Measurements from ENCODE around the gene SYNPO2.
"Not testable (repeated sequence)": the region's sequence is repeated elsewhere in the genome, so short reads cannot be mapped to it uniquely, and the experiment has no call there.

Gene SYNPO2

DNA sequence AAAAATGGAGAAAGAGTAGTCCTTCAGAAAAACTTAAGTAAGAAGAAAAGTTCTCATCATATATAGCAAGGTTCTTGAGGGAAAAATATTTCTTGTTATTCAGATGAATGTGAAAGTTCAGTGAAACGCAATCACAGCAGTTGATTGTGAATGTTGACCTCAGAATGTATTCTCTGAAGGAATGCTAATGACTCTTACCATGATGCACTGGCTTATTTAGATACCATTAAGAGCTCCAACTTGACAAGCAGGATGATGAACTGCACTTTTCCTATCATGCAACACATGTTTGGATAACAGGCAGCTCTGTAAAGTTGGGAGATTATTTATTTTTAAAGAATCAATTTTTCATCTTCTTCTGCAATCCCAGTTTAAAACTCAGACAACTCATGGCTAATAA lies 131.5 kb downstream of the SYNPO2 start:
- Histone ChIP-seq H3F3A (ENCODE audit: low read depth) (no peaks in the 10 kb centered on the region), H3K9ac (ENCODE audit: low read depth, low read length, poor library complexity, severe bottlenecking) (no peak overlapping the region), H3K9me2 (replicated peaks; ENCODE audit: low read depth, low read length) (no peaks in the 10 kb centered on the region), H3K27me3 (ENCODE audit: insufficient read depth, low read length, poor library complexity, severe bottlenecking) (no peaks in the 10 kb centered on the region), H3K4me3 (ENCODE audit: low read length, poor library complexity, severe bottlenecking) (no peak overlapping the region), H3K79me2 (ENCODE audit: insufficient read depth, low read length) (no peaks in the 10 kb centered on the region), H3K9me3 (ENCODE audit: insufficient read depth, low read depth, low read length) (no peaks in the 10 kb centered on the region), H3K4me1 (ENCODE audit: insufficient read depth, low read length, poor library complexity, severe bottlenecking) (no peaks in the 10 kb centered on the region), H4K20me1 (ENCODE audit: insufficient read depth, low read length, poor library complexity, severe bottlenecking) (no peaks in the 10 kb centered on the region), H3K36me3 (ENCODE audit: insufficient read depth, low read length) (no peaks in the 10 kb centered on the region), H2AFZ (ENCODE audit: low read length) (no peak overlapping the region), H3K4me2 (ENCODE audit: low read depth, low read length, poor library complexity, severe bottlenecking) (no peak overlapping the region)
- no peak for TF ChIP-seq EZH2phosphoT487 (IDR thresholded peaks at IDR 0.05; ENCODE audit: borderline replicate concordance)
- TF ChIP-seq, protein P1, sequence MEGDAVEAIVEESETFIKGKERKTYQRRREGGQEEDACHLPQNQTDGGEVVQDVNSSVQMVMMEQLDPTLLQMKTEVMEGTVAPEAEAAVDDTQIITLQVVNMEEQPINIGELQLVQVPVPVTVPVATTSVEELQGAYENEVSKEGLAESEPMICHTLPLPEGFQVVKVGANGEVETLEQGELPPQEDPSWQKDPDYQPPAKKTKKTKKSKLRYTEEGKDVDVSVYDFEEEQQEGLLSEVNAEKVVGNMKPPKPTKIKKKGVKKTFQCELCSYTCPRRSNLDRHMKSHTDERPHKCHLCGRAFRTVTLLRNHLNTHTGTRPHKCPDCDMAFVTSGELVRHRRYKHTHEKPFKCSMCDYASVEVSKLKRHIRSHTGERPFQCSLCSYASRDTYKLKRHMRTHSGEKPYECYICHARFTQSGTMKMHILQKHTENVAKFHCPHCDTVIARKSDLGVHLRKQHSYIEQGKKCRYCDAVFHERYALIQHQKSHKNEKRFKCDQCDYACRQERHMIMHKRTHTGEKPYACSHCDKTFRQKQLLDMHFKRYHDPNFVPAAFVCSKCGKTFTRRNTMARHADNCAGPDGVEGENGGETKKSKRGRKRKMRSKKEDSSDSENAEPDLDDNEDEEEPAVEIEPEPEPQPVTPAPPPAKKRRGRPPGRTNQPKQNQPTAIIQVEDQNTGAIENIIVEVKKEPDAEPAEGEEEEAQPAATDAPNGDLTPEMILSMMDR (conservative IDR thresholded peaks at IDR 0.05; ENCODE audit: low read length): no peak

DNA sequence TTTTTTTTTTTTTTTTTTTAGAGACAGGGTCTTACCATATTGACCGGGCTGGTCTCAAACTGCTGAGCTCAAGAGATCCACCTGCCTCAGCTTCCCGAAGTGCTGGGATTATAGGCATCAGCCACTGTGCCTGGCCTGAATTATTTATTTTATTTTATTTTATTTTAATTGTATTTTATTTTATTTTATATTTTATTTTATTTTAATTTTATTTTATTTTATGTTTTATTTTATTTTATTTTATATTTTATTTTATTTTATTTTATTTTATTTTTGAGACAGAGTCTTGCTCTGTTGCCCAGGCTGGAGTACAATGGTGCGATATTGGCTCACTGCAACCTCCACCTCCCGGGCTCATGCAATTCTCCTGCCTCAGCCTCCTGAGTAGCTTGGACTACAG lies 133.9 kb downstream of the SYNPO2 start:
- not testable (repeated sequence) for H3K36me3 ChIP-seq (ENCODE audit: insufficient read depth, low read length); H3F3A ChIP-seq (ENCODE audit: low read depth); H3K4me1 ChIP-seq (ENCODE audit: insufficient read depth, low read length, poor library complexity, severe bottlenecking)

DNA sequence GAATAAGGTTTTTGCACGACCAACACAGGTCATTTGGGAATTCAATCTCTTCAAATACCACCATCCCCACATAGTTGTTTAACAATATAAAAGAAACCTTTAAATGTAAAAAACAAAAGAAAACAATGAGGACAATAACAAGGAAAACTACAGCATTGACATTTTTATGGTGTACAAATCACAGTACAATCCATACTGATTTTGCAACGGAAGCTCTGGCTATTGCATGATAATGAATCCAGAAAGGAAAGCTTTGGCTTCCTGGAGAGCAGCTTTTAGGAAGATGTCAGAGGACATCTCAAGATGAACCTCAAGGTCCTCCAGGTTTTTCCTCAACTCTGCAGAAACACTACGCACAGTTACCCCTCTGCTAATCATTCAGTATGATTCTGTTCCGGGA lies 135.4 kb downstream of the SYNPO2 start:
- Histone ChIP-seq H4K20me1 (ENCODE audit: insufficient read depth, low read length, poor library complexity, severe bottlenecking) (no peaks in the 10 kb centered on the region), H3F3A (ENCODE audit: low read depth) (no peaks in the 10 kb centered on the region), H3K9me3 (ENCODE audit: insufficient read depth, low read depth, low read length) (no peaks in the 10 kb centered on the region), H3K9ac (ENCODE audit: low read depth, low read length, poor library complexity, severe bottlenecking) (no peak overlapping the region), H3K27me3 (ENCODE audit: insufficient read depth, low read length, poor library complexity, severe bottlenecking) (no peaks in the 10 kb centered on the region), H3K36me3 (ENCODE audit: insufficient read depth, low read length) (no peaks in the 10 kb centered on the region), H3K79me2 (ENCODE audit: insufficient read depth, low read length) (no peaks in the 10 kb centered on the region), H3K4me2 (ENCODE audit: low read depth, low read length, poor library complexity, severe bottlenecking) (no peak overlapping the region), H3K4me1 (ENCODE audit: insufficient read depth, low read length, poor library complexity, severe bottlenecking) (no peaks in the 10 kb centered on the region), H2AFZ (ENCODE audit: low read length) (no peak overlapping the region), H3K9me2 (replicated peaks; ENCODE audit: low read depth, low read length) (no peaks in the 10 kb centered on the region), H3K4me3 (ENCODE audit: low read length, poor library complexity, severe bottlenecking) (no peak overlapping the region)
- TF ChIP-seq EZH2phosphoT487 (IDR thresholded peaks at IDR 0.05; ENCODE audit: borderline replicate concordance): no peak
- TF ChIP-seq, protein P1 (conservative IDR thresholded peaks at IDR 0.05; ENCODE audit: low read length): no peak

More for the DNA sequence above, 133.9 kb downstream of the SYNPO2 start:
- H3K4me2 ChIP-seq (ENCODE audit: low read depth, low read length, poor library complexity, severe bottlenecking); H3K9me2 ChIP-seq (replicated peaks; ENCODE audit: low read depth, low read length); H4K20me1 ChIP-seq (ENCODE audit: insufficient read depth, low read length, poor library complexity, severe bottlenecking); H2AFZ ChIP-seq (ENCODE audit: low read length); H3K79me2 ChIP-seq (ENCODE audit: insufficient read depth, low read length); H3K9me3 ChIP-seq (ENCODE audit: insufficient read depth, low read depth, low read length); H3K27me3 ChIP-seq (ENCODE audit: insufficient read depth, low read length, poor library complexity, severe bottlenecking); H3K4me3 ChIP-seq (ENCODE audit: low read length, poor library complexity, severe bottlenecking); H3K9ac ChIP-seq (ENCODE audit: low read depth, low read length, poor library complexity, severe bottlenecking): not testable (repeated sequence)

DNA sequence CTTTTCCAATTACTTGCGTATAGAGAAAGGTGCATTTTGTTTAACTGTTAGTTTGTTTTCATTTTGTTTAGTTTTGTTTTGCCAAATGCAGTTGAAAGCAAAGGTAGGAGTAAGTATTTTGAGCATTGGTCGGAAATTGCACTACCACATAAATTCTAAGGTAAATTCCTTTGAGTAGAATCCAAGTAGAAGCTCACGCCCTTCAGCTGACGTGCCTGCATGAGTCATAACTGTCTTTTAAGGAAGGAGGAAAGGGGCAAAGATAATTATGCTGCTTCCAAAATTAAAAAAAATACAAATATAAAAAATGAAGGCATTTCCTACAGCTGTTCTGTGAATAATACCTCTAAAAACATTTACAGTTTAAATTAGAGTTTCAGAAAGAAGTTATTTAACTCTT lies 136.8 kb downstream of the SYNPO2 start:
- TF ChIP-seq, protein P1 (conservative IDR thresholded peaks at IDR 0.05; ENCODE audit: low read length): no peak
- H3K4me3 ChIP-seq (ENCODE audit: low read length, poor library complexity, severe bottlenecking): no peak overlapping the region
- no peaks in the 10 kb centered on the region for H3K36me3 ChIP-seq (ENCODE audit: insufficient read depth, low read length)
- H3K9me2 ChIP-seq (replicated peaks; ENCODE audit: low read depth, low read length): no peaks in the 10 kb centered on the region
- H2AFZ ChIP-seq (ENCODE audit: low read length): no peak overlapping the region
- no peak overlapping the region for H3K4me2 ChIP-seq (ENCODE audit: low read depth, low read length, poor library complexity, severe bottlenecking)
- H3F3A ChIP-seq (ENCODE audit: low read depth): no peaks in the 10 kb centered on the region
- H4K20me1 ChIP-seq (ENCODE audit: insufficient read depth, low read length, poor library complexity, severe bottlenecking): no peaks in the 10 kb centered on the region
- H3K79me2 ChIP-seq (ENCODE audit: insufficient read depth, low read length): no peaks in the 10 kb centered on the region
- H3K9me3 ChIP-seq (ENCODE audit: insufficient read depth, low read depth, low read length): no peaks in the 10 kb centered on the region
- H3K27me3 ChIP-seq (ENCODE audit: insufficient read depth, low read length, poor library complexity, severe bottlenecking): no peaks in the 10 kb centered on the region
- no peaks in the 10 kb centered on the region for H3K4me1 ChIP-seq (ENCODE audit: insufficient read depth, low read length, poor library complexity, severe bottlenecking)
- H3K9ac ChIP-seq (ENCODE audit: low read depth, low read length, poor library complexity, severe bottlenecking): no peak overlapping the region

All from Loucy (cell line).